Colonic mucosa (tissue), 4 donors: ENCODE measurements around the gene MPV17L2. TPM values are rescaled to one million over a fixed set of nuclear protein-coding genes. Genes with fewer than 3 reads are reported as not detected.

Experiments
- DNase-seq: peaks from one replicate; pipeline ENCODE4 v3.0.0-alpha.2; 2020
- H3K27ac ChIP-seq: fragments of 200-600 bp; one replicate; pipeline ENCODE4 v1.8.0; 2021
- H3K27me3 ChIP-seq: fragments of 200-600 bp; one replicate; pipeline ENCODE4 v1.8.0; 2021
- H3K36me3 ChIP-seq: fragments of 200-600 bp; one replicate; pipeline ENCODE4 v1.8.0; 2021
- H3K4me1 ChIP-seq: fragments of 200-600 bp; one replicate; pipeline ENCODE4 v1.8.0; 2021; ENCODE audit warnings: mild to moderate bottlenecking
- H3K4me3 ChIP-seq: fragments of 200-600 bp; one replicate; pipeline ENCODE4 v1.8.0; 2021
- H3K9ac ChIP-seq, 2 donors: one replicate each; pipeline ENCODE4 v1.7.0; 2013; ENCODE audit warnings: control low read depth in 2 of 2, low read depth in 2 of 2, low read length in 2 of 2
- H3K9me3 ChIP-seq: fragments of 200-600 bp; one replicate; pipeline ENCODE4 v1.8.0; 2021
- intact Hi-C: fragments of 100-400 bp; cut with DNase I; formaldehyde crosslinking; loops from one replicate; pipeline ENCODE4 v1.14.1; 2022
- total RNA-seq, 2 donors: library from RNA; stranded (reverse); fragmentation: NEBNext Ultra II Directional in 1 of 2; extraction: Animal tissue kit (Norgen Biotek cat#: 25700) in 1 of 2; gene quantifications; one replicate each; pipeline ENCODE4 v1.2.1, GENCODE V29; 2021
- TF ChIP-seq, protein P1 (sequence below): fragments of 200-600 bp; IDR thresholded peaks from one replicate; pipeline ENCODE4 v1.8.0; 2022; ENCODE audit warnings: antibody characterized with exemption, mild to moderate bottlenecking
- donor health status: healthy.
- donor health status: DM: no; HTN: no; CAD: no.
- donor health status: DM: no; HTN: no; CAD: no.

The MPV17L2 gene
- total RNA-seq, 2 donors from 2014 or later, result 8.9 to 21.7 TPM

- Histone ChIP-seq H3K27ac (peak within 1 kb of the TSS; percentile 69), H3K27me3 (no peaks in the 10 kb centered on the region), H3K36me3 (peaks cover 11% of the 10 kb centered on the region), H3K4me1 (peaks cover 8% of the 10 kb centered on the region), H3K9me3 (no peaks in the 10 kb centered on the region), H3K4me3 (peak within 1 kb of the TSS; percentile 61), H3K9ac (peak within 1 kb of the TSS; percentile 70 to 84)
- TF ChIP-seq, protein P1, sequence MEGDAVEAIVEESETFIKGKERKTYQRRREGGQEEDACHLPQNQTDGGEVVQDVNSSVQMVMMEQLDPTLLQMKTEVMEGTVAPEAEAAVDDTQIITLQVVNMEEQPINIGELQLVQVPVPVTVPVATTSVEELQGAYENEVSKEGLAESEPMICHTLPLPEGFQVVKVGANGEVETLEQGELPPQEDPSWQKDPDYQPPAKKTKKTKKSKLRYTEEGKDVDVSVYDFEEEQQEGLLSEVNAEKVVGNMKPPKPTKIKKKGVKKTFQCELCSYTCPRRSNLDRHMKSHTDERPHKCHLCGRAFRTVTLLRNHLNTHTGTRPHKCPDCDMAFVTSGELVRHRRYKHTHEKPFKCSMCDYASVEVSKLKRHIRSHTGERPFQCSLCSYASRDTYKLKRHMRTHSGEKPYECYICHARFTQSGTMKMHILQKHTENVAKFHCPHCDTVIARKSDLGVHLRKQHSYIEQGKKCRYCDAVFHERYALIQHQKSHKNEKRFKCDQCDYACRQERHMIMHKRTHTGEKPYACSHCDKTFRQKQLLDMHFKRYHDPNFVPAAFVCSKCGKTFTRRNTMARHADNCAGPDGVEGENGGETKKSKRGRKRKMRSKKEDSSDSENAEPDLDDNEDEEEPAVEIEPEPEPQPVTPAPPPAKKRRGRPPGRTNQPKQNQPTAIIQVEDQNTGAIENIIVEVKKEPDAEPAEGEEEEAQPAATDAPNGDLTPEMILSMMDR, result no peak
- peak; percentile 85 for DNase-seq
- intact Hi-C loops, result no loop called here
These were observed 19.3 kb upstream of the MPV17L2 start, which contains the start of gene IFI30 for GRCh38 chr19:18173572-18174288. Gene IFI30, plus strand, starts transcription at chr19:18173813. Its CDS starts 29 bp downstream, at chr19:18173842.

DNA sequence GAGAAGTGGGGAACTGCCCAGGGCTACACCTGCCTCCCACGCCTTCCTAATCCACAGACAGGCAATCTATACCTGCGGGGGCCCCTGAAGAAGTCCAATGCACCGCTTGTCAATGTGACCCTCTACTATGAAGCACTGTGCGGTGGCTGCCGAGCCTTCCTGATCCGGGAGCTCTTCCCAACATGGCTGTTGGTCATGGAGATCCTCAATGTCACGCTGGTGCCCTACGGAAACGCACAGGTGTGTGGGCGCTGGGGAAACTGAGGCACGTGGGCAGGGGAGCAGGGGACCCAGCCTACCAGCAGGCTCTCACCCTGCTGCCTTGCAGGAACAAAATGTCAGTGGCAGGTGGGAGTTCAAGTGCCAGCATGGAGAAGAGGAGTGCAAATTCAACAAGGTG, 18.0 kb upstream of the MPV17L2 start:
- Histone ChIP-seq H3K9me3 (no peaks in the 10 kb centered on the region), H3K36me3 (peaks cover 11% of the 10 kb centered on the region), H3K27me3 (no peaks in the 10 kb centered on the region), H3K4me3 (peak overlapping the region; percentile 61), H3K9ac (peak overlapping the region in 1 of 2 donors; percentile 6), H3K4me1 (peaks cover 8% of the 10 kb centered on the region), H3K27ac (peak overlapping the region; percentile 69)
- intact Hi-C loops, result no loop called here
- TF ChIP-seq, protein P1, result no peak
- DNase-seq, result no peak

- H3K9me3 ChIP-seq, result no peaks in the 10 kb centered on the region
- no peak overlapping the region for H3K27ac ChIP-seq
- no peak for DNase-seq
- TF ChIP-seq, protein P1, result no peak
- peaks cover 8% of the 10 kb centered on the region for H3K4me1 ChIP-seq
- no peak overlapping the region for H3K4me3 ChIP-seq
- H3K9ac ChIP-seq, result peak overlapping the region in 1 of 2 donors; percentile 12
- no peaks in the 10 kb centered on the region for H3K27me3 ChIP-seq
- H3K36me3 ChIP-seq, result peaks cover 11% of the 10 kb centered on the region
- intact Hi-C loops, result no loop called here
These were observed 16.4 kb upstream of the MPV17L2 start for GRCh38 chr19:18176367-18177310.

DNA sequence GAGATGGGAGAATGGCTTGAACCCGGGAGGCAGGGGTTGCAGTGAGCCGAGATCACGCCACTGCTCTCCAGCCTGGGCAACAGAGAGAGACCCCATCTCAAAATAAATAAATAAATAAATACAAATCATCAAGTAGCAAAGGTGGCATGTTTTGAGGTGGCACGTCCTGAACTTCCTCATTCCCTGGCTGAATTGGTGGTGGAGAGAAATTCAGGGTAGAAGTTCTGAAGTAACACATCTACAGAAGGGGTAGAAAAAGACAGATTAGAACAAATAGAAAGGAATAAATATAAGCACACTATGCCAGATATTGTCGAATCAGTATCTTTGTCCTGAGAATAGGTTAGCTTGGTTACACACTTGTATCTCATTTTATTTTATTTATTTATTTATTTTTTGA, 13.1 kb upstream of the MPV17L2 start:
- no peak for DNase-seq
- H3K9ac ChIP-seq, result no peak overlapping the region
- no peak overlapping the region for H3K4me3 ChIP-seq
- no peak overlapping the region for H3K27ac ChIP-seq
- no peaks in the 10 kb centered on the region for H3K27me3 ChIP-seq
- intact Hi-C loops, result no loop called here
- H3K4me1 ChIP-seq, result peaks cover 1% of the 10 kb centered on the region
- TF ChIP-seq, protein P1, result no peak
- peaks cover 11% of the 10 kb centered on the region for H3K36me3 ChIP-seq
- no peaks in the 10 kb centered on the region for H3K9me3 ChIP-seq

DNA sequence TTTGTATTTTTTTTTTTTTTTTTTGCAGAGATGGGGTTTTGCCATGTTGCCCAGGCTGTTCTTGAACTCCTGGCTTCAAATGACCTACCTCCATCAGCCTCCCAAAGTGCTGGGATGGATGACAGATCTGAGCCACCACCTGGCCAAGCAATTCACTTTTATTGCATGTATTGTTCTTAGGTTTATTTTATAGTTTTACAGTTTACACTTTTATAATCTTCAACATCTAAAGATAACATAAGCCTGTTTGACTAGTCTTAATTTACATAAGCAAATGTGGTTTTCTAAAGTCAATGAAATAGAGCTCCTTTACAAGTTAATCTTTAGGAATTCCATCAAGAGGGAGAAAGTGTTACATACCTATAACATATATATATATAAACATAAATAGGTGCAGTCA, 9.5 kb upstream of the MPV17L2 start:
- Histone ChIP-seq H3K27ac (peak overlapping the region; percentile 55), H3K4me1 (no peaks in the 10 kb centered on the region), H3K4me3 (no peak overlapping the region), H3K9ac (no peak overlapping the region), H3K9me3 (no peaks in the 10 kb centered on the region), H3K27me3 (no peaks in the 10 kb centered on the region), H3K36me3 (no peaks in the 10 kb centered on the region)
- intact Hi-C loops, result no loop called here
- DNase-seq, result peak; percentile 68
- TF ChIP-seq, protein P1, result no peak
